Retina (tissue), 1 donor: ENCODE data around the gene KCTD1.

ENCODE experiments used
- DNase-seq: peaks from one replicate; pipeline ENCODE4 v3.0.0-alpha.2; 2016

The KCTD1 gene

DNA sequence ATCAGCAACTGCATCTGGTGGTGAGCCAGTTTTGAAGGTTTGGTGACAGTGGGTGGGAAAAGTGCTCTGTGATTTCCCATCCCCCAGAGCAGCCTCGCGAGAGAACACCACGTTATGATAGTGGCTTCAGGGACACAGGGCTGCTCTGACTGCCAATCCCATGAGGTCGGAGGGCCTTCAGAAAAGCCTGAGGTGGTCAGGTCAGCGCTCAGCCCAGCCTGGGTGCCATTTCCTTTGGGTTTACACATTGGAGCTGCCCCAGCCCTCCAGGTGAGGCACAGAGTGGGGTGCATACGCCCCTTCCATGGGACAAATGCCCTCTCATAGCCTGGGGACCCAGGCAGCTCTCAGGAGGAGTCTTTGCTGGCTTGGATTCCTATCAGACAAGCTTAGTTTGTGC, 126.8 kb downstream of the KCTD1 start:
- no peak for DNase-seq

DNA sequence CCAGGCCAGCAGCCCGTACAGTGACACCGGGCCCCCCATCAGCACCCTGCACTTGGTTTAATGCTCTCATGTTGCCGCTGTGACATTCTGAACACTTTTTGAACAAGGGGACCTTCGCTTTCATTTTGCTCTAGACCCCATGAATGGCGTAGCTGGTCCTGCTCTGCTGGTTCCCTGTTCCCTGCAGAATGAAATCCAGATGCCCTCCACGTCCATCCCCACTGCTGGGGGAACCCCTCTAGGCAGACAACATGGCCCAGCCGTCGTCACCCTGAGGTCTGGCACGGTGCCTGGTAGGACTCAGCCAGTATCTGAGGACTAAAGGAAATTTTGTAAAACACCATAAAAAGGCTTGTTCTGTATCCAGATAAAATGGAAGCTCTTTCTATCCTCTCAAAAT, 128.6 kb downstream of the KCTD1 start:
- no peak for DNase-seq

GRCh38 chr18:26418225-26418624, 130.1 kb downstream of the KCTD1 start:
- no peak for DNase-seq

DNA sequence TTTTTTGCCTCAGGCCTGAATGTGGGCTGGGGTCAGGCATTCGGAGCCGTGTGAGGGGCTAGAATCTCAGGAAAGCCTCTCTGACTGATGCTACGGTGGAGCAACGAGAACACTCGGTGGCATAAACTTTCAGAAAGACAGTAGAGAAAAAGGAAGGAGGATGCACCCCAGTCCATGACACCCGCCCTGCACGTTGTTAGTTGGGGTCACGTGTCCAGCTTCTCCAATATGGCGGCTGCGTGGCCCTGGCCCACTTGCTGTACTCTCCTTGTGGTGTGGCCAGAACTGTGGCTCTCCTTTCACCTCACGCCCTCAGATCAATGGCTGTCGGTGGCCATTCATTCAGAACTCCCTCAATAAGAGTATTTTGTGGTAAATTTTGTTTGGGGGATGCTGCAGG, 131.2 kb downstream of the KCTD1 start:
- DNase-seq: no peak

- DNase-seq: no peak
Observed at GRCh38 chr18:26416652-26417150, 131.7 kb downstream of the KCTD1 start.

DNA sequence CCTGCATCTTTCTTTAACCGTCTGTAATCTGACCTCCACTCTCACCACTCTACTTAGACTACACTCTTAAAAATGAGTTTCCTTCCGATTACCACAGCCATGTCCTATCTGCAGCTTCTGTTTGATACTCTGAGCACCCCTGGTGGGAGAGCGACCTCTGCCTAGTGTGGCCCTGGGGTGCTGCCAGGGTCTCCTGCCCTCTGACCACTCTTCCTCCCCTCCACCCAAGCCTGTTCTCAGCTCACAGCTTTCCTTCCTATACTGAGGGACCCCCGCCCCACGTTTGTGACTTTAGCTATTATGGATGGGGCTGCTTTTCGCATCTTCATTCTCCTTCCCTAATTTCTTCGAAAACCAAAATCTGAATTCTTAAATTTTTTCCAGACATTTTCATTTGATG, 132.7 kb downstream of the KCTD1 start:
- no peak for DNase-seq

DNA sequence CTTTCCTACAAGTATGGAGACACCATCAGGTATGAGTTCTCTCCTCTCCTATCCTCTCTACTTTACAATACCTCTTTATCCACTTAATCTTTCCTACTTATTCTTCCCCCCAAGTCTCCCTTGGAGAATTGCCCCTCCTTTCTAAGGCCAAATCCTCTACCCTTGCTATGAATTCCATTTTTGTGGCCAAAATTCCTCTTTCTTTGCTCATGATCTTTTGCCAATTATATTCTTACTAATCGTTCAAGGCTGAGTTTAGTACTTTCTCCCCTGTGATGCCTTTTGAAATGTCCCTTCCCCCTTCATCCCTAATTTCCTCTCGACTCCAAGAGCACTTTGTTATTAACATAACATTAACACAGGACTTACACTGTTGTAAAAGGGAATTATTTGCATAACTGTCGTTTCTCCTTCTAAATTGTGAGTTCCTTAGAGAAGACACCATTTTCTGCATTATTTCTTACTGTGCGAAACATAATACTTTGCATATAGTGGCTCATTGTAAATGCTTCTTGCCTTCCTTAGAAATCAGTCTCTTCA, 133.4 kb downstream of the KCTD1 start:
- no peak for DNase-seq

GRCh38 chr18:26409091-26409490, 139.3 kb downstream of the KCTD1 start:
- no peak for DNase-seq

DNA sequence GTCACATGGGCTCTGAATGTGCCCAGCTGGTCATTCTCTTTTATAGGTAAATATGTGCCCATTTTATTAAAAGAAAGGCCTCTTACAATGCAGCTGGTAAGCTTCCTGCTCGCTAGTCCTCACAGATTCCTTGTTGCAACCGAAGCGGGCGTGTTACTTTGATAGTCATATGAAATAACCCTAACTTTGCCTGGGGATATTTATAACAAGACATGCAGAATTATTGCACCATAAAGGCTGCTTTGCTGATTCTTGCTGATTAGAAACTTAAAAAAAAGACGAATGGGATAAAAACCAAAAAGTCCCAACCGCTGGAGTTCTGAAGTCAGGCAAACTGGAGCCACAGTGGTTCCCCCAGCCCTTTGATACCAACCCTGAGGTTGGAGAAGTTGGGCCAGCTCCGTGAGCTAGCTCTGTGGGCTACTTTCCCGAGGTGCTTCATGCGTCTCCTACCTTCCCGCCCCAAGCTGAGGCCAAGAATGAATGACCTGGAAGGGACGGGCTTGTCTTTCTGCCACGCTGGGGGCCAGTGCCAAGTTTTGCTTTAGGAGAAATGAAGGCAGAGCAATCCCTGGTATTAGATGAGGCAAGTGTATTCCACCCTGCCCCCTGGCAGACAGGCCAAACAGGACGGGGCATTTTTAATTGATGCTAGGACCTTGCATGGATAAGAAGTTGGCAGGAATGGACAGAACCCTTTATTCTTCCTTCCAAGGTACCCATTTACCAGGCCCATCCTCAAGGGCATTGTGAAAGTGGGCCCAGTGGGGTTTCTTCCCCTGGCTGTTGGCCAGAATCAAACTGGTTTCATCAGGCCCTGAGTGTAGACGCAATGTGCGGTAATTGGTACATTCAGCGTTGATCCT, 140.4 kb downstream of the KCTD1 start:
- no peak for DNase-seq

- no peak for DNase-seq
Observed at GRCh38 chr18:26406854-26407517, 141.4 kb downstream of the KCTD1 start.

DNA sequence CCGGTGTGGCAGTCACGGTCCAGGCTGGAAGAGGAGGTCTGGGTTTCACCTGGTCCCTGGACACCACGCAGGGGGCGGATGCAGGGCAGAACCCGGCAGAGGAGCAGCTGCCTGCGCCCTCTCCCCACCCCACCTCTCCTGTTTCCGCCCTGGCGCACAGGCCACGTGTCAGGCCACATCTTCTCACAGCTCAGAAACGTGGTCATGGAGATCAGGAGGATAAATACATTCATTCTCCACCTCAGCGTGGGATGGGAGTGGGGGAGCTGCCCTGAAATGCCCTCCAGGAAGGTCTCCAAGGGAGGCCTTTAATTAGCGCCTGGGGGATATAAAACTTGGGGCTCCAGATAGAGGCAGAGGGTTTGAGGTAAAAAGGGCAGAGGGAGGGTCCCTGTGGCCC, 142.0 kb downstream of the KCTD1 start:
- peak; percentile 38 for DNase-seq

GRCh38 chr18:26405190-26405801, 143.1 kb downstream of the KCTD1 start:
- peak; percentile 38 for DNase-seq
